Skeletal muscle satellite cell (primary cell): ENCODE data around the gene PPP1CA. TPM values are rescaled to one million over a fixed set of nuclear protein-coding genes. Genes with fewer than 3 reads are reported as not detected.
A peak's percentile ranks its signal among the peaks of the same experiment; 100 is the strongest.

Experiments used
- H3K27me3 ChIP-seq: 2 replicates; pipeline ENCODE4 v1.7.0; 2013; ENCODE audit warnings: low read length; ENCODE audit not compliant: control insufficient read depth, insufficient read depth
- H3K36me3 ChIP-seq: 2 replicates; pipeline ENCODE4 v1.7.0; 2013; ENCODE audit warnings: mild to moderate bottlenecking, control low read depth, low read length; ENCODE audit not compliant: insufficient read depth
- H3K4me1 ChIP-seq: 2 replicates; pipeline ENCODE4 v1.7.0; 2013; ENCODE audit warnings: low read length; ENCODE audit not compliant: control insufficient read depth, insufficient read depth
- H3K4me2 ChIP-seq: 2 replicates; pipeline ENCODE4 v1.7.0; 2013; ENCODE audit warnings: mild to moderate bottlenecking, low read length
- H3K4me3 ChIP-seq: 2 replicates; pipeline ENCODE4 v1.7.0; 2013; ENCODE audit warnings: low read length
- H3K9ac ChIP-seq: 2 replicates; pipeline ENCODE4 v1.7.0; 2013; ENCODE audit warnings: mild to moderate bottlenecking, low read depth, low read length, moderate library complexity
- H3K9me3 ChIP-seq: replicated peaks from 2 replicates; pipeline ENCODE4 v1.7.0; 2013; ENCODE audit warnings: mild to moderate bottlenecking, control low read depth, low read length
- total RNA-seq: library from RNA; depleted of rRNA; stranded (reverse); fragments of >200 nt; gene quantifications from 2 replicates; pipeline ENCODE4 v1.2.3, GENCODE V29; 2012; rRNA removed

The PPP1CA gene
- 193 and 211 TPM in 2 replicates for total RNA-seq

GRCh38 chr11:67401495-67402191 lies at the start of gene PPP1CA:
Gene PPP1CA, minus strand, starts transcription at chr11:67401858. Its CDS starts 76 bp downstream, at chr11:67401782.
- peaks cover 32% of the 10 kb centered on the region for H3K36me3 ChIP-seq

GRCh38 chr11:67450796-67451657 lies 49.4 kb upstream of the PPP1CA start:
- no peak overlapping the region for H3K4me2 ChIP-seq
- no peak overlapping the region for H3K9ac ChIP-seq
- H3K4me3 ChIP-seq, result no peak overlapping the region
- H3K36me3 ChIP-seq, result no peaks in the 10 kb centered on the region
- peaks cover 14% of the 10 kb centered on the region for H3K4me1 ChIP-seq
- H3K9me3 ChIP-seq, result no peaks in the 10 kb centered on the region
- no peaks in the 10 kb centered on the region for H3K27me3 ChIP-seq

More at GRCh38 chr11:67401495-67402191, at the start of gene PPP1CA:
- Histone ChIP-seq H3K27me3 (no peaks in the 10 kb centered on the region), H3K4me1 (peaks cover 21% of the 10 kb centered on the region), H3K9me3 (no peaks in the 10 kb centered on the region), H3K9ac (peak within 1 kb of the TSS; percentile 98), H3K4me3 (peak within 1 kb of the TSS; percentile 97), H3K4me2 (peak within 1 kb of the TSS; percentile 88)

- Histone ChIP-seq H3K4me1 (peaks cover 14% of the 10 kb centered on the region), H3K27me3 (no peaks in the 10 kb centered on the region), H3K9me3 (no peaks in the 10 kb centered on the region), H3K36me3 (no peaks in the 10 kb centered on the region), H3K9ac (no peak overlapping the region), H3K4me2 (no peak overlapping the region), H3K4me3 (no peak overlapping the region)
These were observed 47.6 kb upstream of the PPP1CA start for GRCh38 chr11:67449116-67449844.

GRCh38 chr11:67448220-67448609 lies 46.6 kb upstream of the PPP1CA start:
- Histone ChIP-seq H3K9ac (no peak overlapping the region), H3K4me1 (peaks cover 14% of the 10 kb centered on the region), H3K27me3 (no peaks in the 10 kb centered on the region), H3K4me2 (no peak overlapping the region), H3K4me3 (no peak overlapping the region), H3K9me3 (no peaks in the 10 kb centered on the region), H3K36me3 (no peaks in the 10 kb centered on the region)

GRCh38 chr11:67445515-67445914 lies 43.9 kb upstream of the PPP1CA start:
- H3K4me1 ChIP-seq, result peaks cover 12% of the 10 kb centered on the region
- no peak overlapping the region for H3K4me2 ChIP-seq
- peaks cover 7% of the 10 kb centered on the region for H3K36me3 ChIP-seq
- no peaks in the 10 kb centered on the region for H3K27me3 ChIP-seq
- no peaks in the 10 kb centered on the region for H3K9me3 ChIP-seq
- H3K4me3 ChIP-seq, result no peak overlapping the region
- H3K9ac ChIP-seq, result no peak overlapping the region

- no peaks in the 10 kb centered on the region for H3K27me3 ChIP-seq
- H3K4me1 ChIP-seq, result peaks cover 25% of the 10 kb centered on the region
- H3K4me2 ChIP-seq, result peak overlapping the region; percentile 99
- peaks cover 25% of the 10 kb centered on the region for H3K36me3 ChIP-seq
- peak overlapping the region; percentile 90 for H3K9ac ChIP-seq
- H3K4me3 ChIP-seq, result peak overlapping the region; percentile 96
- H3K9me3 ChIP-seq, result no peaks in the 10 kb centered on the region
These were observed 41.1 kb upstream of the PPP1CA start for GRCh38 chr11:67442504-67443404.

GRCh38 chr11:67441731-67442351 lies 40.2 kb upstream of the PPP1CA start:
- Histone ChIP-seq H3K9me3 (no peaks in the 10 kb centered on the region), H3K9ac (no peak overlapping the region), H3K4me1 (peaks cover 25% of the 10 kb centered on the region), H3K4me2 (peak overlapping the region; percentile 99), H3K4me3 (peak overlapping the region; percentile 96), H3K27me3 (no peaks in the 10 kb centered on the region), H3K36me3 (peaks cover 32% of the 10 kb centered on the region)

- no peak overlapping the region for H3K4me3 ChIP-seq
- peaks cover 32% of the 10 kb centered on the region for H3K36me3 ChIP-seq
- H3K9ac ChIP-seq, result no peak overlapping the region
- no peaks in the 10 kb centered on the region for H3K27me3 ChIP-seq
- H3K4me1 ChIP-seq, result peaks cover 25% of the 10 kb centered on the region
- no peak overlapping the region for H3K4me2 ChIP-seq
- no peaks in the 10 kb centered on the region for H3K9me3 ChIP-seq
These were observed 39.5 kb upstream of the PPP1CA start for GRCh38 chr11:67441098-67441563.

GRCh38 chr11:67440229-67441097 lies 38.8 kb upstream of the PPP1CA start:
- Histone ChIP-seq H3K4me3 (no peak overlapping the region), H3K9ac (peak overlapping the region; percentile 16), H3K9me3 (no peaks in the 10 kb centered on the region), H3K4me1 (peaks cover 26% of the 10 kb centered on the region), H3K4me2 (no peak overlapping the region), H3K27me3 (no peaks in the 10 kb centered on the region), H3K36me3 (peaks cover 37% of the 10 kb centered on the region)
